ENCODE results near the gene GLI3.

DNA sequence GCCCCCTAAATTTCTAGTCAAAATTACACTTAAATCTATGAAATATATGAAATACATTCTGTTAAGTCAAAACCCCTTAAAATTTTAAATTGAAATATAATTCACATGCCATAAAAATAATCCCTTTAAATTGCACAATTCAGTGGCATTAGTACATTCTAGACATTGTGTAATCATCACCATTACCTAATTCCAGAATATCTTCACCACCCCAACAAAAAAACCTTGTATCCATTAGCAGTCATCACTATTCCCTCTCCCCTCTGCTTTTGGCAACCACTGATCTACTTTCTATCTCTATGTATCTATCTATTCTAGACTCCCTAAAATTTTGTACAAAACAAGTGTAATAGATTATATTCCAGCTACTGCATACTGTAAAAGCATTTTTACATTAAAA lies 261.2 kb downstream of the GLI3 start:
- TF ChIP-seq POLR2A (IDR thresholded peaks at IDR 0.05) = no peak
- no peak for TF ChIP-seq EP300 (IDR thresholded peaks at IDR 0.05)

Measured in tibial nerve (tissue), 3 donors.